SK-N-MC (cell line): ENCODE measurements around the gene FIBCD1.

Source experiments
- DNase-seq: peaks from one replicate; pipeline ENCODE4 v3.0.0-alpha.2; 2011; ENCODE audit warnings: low read depth, low spot score
- H3K27ac ChIP-seq: fragments of 200-600 bp; sonication (generic); 2 replicates; pipeline ENCODE4 v1.5.1; 2016; ENCODE audit warnings: mixed run types
- H3K36me3 ChIP-seq: fragments of 200-600 bp; sonication (generic); 2 replicates; pipeline ENCODE4 v1.6.1; 2017; ENCODE audit warnings: antibody characterized with exemption, low read length, mixed read lengths; ENCODE audit not compliant: insufficient read depth
- H3K4me3 ChIP-seq: fragments of 200-600 bp; sonication (generic); 2 replicates; pipeline ENCODE4 v1.5.1; 2016
- H3K9ac ChIP-seq: fragments of 200-600 bp; sonication (generic); 2 replicates; pipeline ENCODE4 v1.8.0; 2017; ENCODE audit warnings: mixed run types, mixed read lengths; ENCODE audit not compliant: insufficient read length
- H3K9me3 ChIP-seq: fragments of 200-600 bp; sonication (generic); 2 replicates; pipeline ENCODE4 v1.6.1; 2017; ENCODE audit warnings: low read depth, mild to moderate bottlenecking, antibody characterized with exemption, low read length, moderate library complexity, mixed read lengths
- EZH2 ChIP-seq: fragments of 200-600 bp; sonication (generic); IDR thresholded peaks from one replicate; pipeline ENCODE4 v1.6.1; 2017; ENCODE audit warnings: antibody characterized with exemption
- FOXP2 ChIP-seq: optimal IDR thresholded peaks from 2 replicates; pipeline ENCODE3; 2011; ENCODE audit warnings: mild to moderate bottlenecking, moderate library complexity; ENCODE audit not compliant: insufficient read depth; ENCODE audit errors: extremely low read length, control extremely low read depth
- POLR2AphosphoS5 ChIP-seq: IDR thresholded peaks from 2 replicates; pipeline ENCODE4 v1.6.1; 2012; ENCODE audit warnings: mild to moderate bottlenecking, low read depth, low read length, borderline replicate concordance

Gene FIBCD1

DNA sequence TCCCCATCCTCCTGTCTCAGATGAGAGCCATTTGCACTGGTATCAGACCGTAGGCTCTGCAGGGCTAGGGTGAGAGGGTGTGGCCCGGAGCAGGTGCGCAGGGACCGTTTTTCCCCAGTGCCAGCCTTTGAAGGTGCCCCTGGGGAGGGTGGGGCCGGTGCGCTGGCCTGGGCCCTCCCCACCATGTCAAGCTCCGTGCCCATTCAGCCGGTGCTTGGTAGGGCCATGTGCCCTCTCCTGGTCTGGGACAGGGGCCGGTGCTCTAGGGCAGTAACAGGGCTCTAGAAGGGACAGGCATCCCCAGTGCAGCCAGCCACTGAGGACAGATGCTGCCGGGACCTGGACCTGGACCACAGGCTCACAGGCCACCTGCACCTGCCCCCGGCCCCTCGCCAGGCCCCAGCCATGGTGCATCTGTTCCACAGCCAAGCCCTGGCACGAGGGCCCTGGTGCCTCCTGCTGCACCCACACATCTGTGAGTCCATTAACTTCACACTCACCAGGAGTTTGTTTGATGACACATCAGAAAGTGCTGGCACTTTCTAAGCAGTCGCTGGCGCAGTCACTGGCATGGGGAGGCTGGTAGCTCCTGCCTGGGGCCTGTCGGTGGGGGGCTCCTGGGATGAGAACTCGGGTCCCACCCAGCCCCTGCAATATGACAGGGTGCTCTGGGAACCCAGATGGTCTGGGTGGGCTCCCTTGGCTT, 37.4 kb downstream of the FIBCD1 start:
- Histone ChIP-seq H3K9me3 (no peaks in the 10 kb centered on the region), H3K27ac (no peak overlapping the region), H3K4me3 (no peak overlapping the region), H3K36me3 (no peaks in the 10 kb centered on the region), H3K9ac (no peak overlapping the region)
- no peak for TF ChIP-seq POLR2AphosphoS5
- TF ChIP-seq FOXP2 = no peak
- no peak for TF ChIP-seq EZH2
- no peak for DNase-seq

DNA sequence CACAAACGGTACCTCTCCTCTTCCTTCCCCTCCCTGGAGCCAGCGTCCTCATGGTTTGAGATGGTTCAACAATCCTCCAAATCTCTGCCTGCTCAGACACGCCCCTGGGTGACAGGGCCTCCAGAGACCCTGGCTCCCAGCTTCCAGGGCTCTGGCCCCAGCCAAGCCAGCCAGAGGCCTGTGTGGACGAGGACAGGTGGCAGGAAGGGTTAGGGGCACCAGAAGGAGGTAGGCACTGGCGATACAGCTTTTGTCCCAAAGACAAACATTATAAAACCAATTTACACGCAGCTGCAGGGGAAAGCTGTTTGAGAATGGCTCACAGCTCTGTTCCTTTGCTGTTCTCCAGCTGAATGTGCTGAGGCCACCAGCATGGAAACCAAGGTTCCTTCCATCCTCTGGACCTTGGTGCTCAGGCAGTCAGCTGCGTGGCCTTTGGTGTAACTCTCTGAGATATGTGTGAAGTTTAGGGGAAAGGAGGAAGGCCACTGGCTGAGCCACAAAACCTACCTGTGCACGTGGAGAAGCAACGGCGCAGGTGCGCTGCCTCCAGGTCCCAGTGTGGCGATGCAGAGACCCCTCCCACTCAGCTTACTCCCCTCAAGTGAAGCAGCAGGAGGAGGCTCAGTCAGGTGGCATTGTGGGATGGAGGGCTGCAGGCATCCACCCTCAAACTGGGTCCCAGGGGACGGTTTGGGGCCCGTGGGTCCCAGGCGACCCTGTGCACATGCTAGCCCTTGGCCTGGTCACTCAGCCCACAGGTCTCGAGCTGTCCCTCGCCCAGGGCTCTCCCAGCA, 38.1 kb downstream of the FIBCD1 start:
- Histone ChIP-seq H3K36me3 (no peaks in the 10 kb centered on the region), H3K9ac (no peak overlapping the region), H3K27ac (no peak overlapping the region), H3K4me3 (no peak overlapping the region), H3K9me3 (no peaks in the 10 kb centered on the region)
- no peak for DNase-seq
- TF ChIP-seq EZH2 (no peak), FOXP2 (no peak), POLR2AphosphoS5 (no peak)

GRCh38 chr9:130899051-130899748, 39.8 kb downstream of the FIBCD1 start:
- TF ChIP-seq FOXP2 (no peak), EZH2 (no peak), POLR2AphosphoS5 (no peak)
- Histone ChIP-seq H3K36me3 (no peaks in the 10 kb centered on the region), H3K9me3 (no peaks in the 10 kb centered on the region)

DNA sequence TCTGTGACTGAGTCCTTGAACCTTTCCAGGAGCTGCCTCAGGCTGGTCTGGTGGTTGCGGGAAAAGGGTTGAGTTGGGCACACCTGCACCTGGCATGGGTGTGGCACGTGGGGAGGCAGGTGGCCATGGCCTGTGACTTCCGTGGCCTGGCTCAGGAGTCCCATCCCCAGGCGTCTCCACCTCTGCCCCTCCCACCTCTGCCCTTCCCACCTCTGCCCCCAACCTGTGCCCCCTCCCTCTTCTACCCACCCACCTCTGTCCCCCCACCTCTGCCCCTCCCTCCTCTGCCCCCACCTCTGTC, 40.5 kb downstream of the FIBCD1 start:
- Histone ChIP-seq H3K27ac (no peak overlapping the region), H3K36me3 (no peaks in the 10 kb centered on the region), H3K9me3 (no peaks in the 10 kb centered on the region), H3K4me3 (no peak overlapping the region), H3K9ac (no peak overlapping the region)
- TF ChIP-seq POLR2AphosphoS5 (no peak), EZH2 (no peak), FOXP2 (no peak)
- no peak for DNase-seq

More at GRCh38 chr9:130899051-130899748, 39.8 kb downstream of the FIBCD1 start:
- H3K9ac ChIP-seq = no peak overlapping the region
- no peak for DNase-seq
- H3K4me3 ChIP-seq = no peak overlapping the region
- H3K27ac ChIP-seq = no peak overlapping the region

- H3K4me3 ChIP-seq = no peak overlapping the region
- no peak for DNase-seq
- TF ChIP-seq EZH2 = no peak
- no peak for TF ChIP-seq POLR2AphosphoS5
- no peak for TF ChIP-seq FOXP2
- no peak overlapping the region for H3K27ac ChIP-seq
- no peaks in the 10 kb centered on the region for H3K36me3 ChIP-seq
- H3K9ac ChIP-seq = no peak overlapping the region
- no peaks in the 10 kb centered on the region for H3K9me3 ChIP-seq
Measured at GRCh38 chr9:130897848-130898551, 41.0 kb downstream of the FIBCD1 start.

DNA sequence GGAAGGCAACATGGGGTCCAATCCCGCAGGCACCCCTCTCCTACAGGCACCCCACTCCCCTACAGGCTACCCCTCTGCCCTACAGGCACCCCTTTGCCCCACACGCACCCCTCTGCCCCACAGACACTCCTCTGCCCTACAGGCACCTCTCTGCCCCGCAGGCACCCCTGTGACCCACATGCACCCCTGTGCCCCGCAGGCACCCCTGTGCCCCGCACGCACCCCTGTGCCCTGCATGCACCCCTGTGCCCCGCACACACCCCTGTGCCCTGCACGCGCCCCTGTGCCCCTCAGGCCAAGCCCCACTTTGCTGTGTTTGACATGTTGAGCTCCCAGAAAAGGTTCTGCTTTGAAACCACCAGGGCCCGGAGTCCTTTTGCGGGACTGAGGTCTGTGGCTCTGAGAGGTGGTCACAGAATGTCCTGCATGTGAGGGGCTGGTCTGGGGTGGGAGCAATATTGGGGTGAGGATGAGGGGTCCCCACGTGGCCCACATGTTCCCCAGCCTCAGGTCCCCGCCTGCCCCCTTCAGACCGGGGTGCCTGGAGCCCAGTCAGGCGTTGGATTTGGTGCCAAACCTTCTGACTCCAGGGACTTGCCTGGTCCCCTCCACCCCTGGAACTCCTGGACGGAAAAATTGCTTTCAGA, 41.8 kb downstream of the FIBCD1 start:
- H3K9ac ChIP-seq = no peak overlapping the region
- DNase-seq = no peak

DNA sequence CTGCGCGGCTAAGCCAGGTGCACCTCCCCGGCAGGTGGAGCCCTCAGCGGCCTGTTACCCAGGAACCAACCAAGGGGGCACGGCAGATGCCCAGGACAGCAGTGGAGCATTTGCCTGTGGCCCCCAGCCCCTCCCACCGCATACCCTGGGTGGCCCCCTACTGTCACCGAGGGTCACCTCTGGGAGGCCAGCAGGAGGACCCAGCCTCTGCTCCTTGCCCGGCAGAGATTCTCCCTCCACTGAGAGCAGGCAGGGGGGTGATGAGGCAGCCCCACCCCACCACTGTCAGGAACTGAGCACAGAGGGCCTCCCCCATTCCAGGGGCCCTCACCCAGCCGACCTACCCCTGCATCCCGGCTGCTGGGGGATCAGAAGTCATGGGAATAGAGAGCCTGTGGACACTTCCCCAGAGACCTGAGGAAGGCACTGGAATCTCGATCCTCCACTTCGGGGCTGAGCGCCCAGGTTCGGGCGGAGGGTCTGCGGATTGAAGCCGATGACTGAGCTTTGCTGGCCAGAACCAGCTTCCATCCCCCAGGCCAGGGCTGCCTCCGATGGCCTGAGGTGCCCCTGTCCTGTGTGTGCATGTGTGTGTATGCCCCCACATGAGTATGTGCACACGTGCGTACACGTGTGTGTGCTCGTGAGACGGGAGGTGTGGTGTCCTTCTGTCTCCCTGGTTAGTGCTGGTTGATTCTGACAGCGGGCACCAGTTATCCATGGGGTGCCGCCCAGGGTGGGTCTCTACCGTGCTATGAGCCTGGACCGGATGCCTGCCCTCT, 42.6 kb downstream of the FIBCD1 start, which contains the start of gene QRFP:
QRFP (minus strand) TSS at position 580 of the 782 bp plus-strand sequence. CDS start 2,974 bp downstream, outside the sequence.
- H3K27ac ChIP-seq = no peak within 1 kb of the TSS
- TF ChIP-seq POLR2AphosphoS5 = no peak
- no peak for TF ChIP-seq EZH2
- TF ChIP-seq FOXP2 = no peak
- no peaks in the 10 kb centered on the region for H3K9me3 ChIP-seq
- DNase-seq = no peak
- H3K36me3 ChIP-seq = no peaks in the 10 kb centered on the region
- H3K9ac ChIP-seq = no peak within 1 kb of the TSS
- H3K4me3 ChIP-seq = no peak within 1 kb of the TSS

More for the DNA sequence above, 41.8 kb downstream of the FIBCD1 start:
- no peaks in the 10 kb centered on the region for H3K36me3 ChIP-seq
- no peak overlapping the region for H3K4me3 ChIP-seq
- H3K9me3 ChIP-seq = no peaks in the 10 kb centered on the region
- TF ChIP-seq EZH2 (no peak), FOXP2 (no peak), POLR2AphosphoS5 (no peak)
- no peak overlapping the region for H3K27ac ChIP-seq
